ENCODE data around the gene MRPL55. TPM values are rescaled to one million over a fixed set of nuclear protein-coding genes. Genes with fewer than 3 reads are reported as not detected.
A peak's percentile ranks its signal among the peaks of the same experiment; 100 is the strongest.

The MRPL55 gene
- total RNA-seq, 1 experiment from 2014 or later: 57.1 TPM

DNA sequence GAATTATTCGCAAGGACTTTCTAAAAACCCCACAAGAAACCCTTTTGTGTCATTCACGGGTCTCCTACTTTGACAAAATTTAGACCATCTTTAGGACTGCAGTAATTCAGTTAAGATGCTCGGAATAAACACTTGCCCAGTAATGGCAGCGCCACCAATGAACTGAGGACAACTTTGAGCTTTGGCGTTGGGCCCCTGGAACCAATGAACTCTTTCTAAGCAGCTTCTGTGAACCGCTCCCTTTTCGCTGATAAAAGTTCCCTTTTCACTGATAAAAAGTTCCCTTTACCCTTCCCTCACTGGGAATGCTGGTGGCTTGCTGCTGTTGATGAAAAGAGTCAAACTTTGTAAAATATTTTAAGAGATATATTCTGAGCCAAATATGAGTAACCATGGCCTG is 1.5 kb upstream of the MRPL55 start:
- no peaks in the 10 kb centered on the region for H3K9me2 ChIP-seq (ENCODE audit: insufficient read depth)
- H3K4me3 ChIP-seq (replicated peaks in 1 of 2; ENCODE audit: low read depth in 1 of 2, low read length in 2 of 2): peak overlapping the region in 1 of 2 experiments; percentile 97; a peak in 1 of 4 replicates
- H4K20me1 ChIP-seq (ENCODE audit: insufficient read depth): no peaks in the 10 kb centered on the region
- peaks cover 0 to 14% of the 10 kb centered on the region in 2 experiments; a peak in 1 of 4 replicates for H3K36me3 ChIP-seq (ENCODE audit: control insufficient read depth in 1 of 2, insufficient read depth in 2 of 2, low read length in 2 of 2)
- no peaks in the 10 kb centered on the region for H3K9me3 ChIP-seq (ENCODE audit: control insufficient read depth in 1 of 2, insufficient read depth in 1 of 2, low read depth in 1 of 2, low read length in 2 of 2)
- peaks cover 25% of the 10 kb centered on the region for H3K79me2 ChIP-seq (ENCODE audit: insufficient read depth, low read length)
- H3K27me3 ChIP-seq (ENCODE audit: insufficient read depth, low read length): no peaks in the 10 kb centered on the region
- peak overlapping the region; percentile 99 for H3K4me2 ChIP-seq (ENCODE audit: low read length)
- H3K9ac ChIP-seq (ENCODE audit: low read length): peak overlapping the region; percentile 97; the same call in 1 of the 2 replicates
- ATAC-seq (no peak), DNase-seq (ENCODE audit: low read depth, low spot score) (no peak)
- CTCF ChIA-PET: interaction anchor here (1.7 kb wide), 1 partner anchor 21 kb away, joined by 6 read pairs; no protein-coding TSS in a partner anchor
- no peak for TF ChIP-seq EZH2 (IDR thresholded peaks at IDR 0.05)
- no peak for TF ChIP-seq ZBTB33 (IDR thresholded peaks at IDR 0.05; ENCODE audit: extremely low read depth, insufficient replicate concordance, low read length)
- TF ChIP-seq EGR1 (IDR thresholded peaks at IDR 0.05; ENCODE audit: low read depth): no peak
- TF ChIP-seq POLR2AphosphoS5 (IDR thresholded peaks at IDR 0.05; ENCODE audit: low read depth, low read length): no peak
- no peak for TF ChIP-seq CTCF (IDR thresholded peaks at IDR 0.05 in 2 of 3, conservative IDR thresholded peaks at IDR 0.05 in 1 of 3; ENCODE audit: borderline replicate concordance in 1 of 3, insufficient read depth in 1 of 3, low read depth in 2 of 3, low read length in 2 of 3)
- TF ChIP-seq, protein P1, sequence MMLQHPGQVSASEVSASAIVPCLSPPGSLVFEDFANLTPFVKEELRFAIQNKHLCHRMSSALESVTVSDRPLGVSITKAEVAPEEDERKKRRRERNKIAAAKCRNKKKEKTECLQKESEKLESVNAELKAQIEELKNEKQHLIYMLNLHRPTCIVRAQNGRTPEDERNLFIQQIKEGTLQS (IDR thresholded peaks at IDR 0.05): no peak
- TF ChIP-seq ZNF274 (IDR thresholded peaks at IDR 0.05; ENCODE audit: low read depth, low read length): no peak
- TF ChIP-seq JUND (IDR thresholded peaks at IDR 0.05): no peak
- TF ChIP-seq CBX3 (IDR thresholded peaks at IDR 0.05; ENCODE audit: low read depth): no peak
- TF ChIP-seq SP1 (IDR thresholded peaks at IDR 0.05; ENCODE audit: low read depth): no peak
- TF ChIP-seq REST (IDR thresholded peaks at IDR 0.05; ENCODE audit: low read depth): no peak
- no peak for TF ChIP-seq ZFX (IDR thresholded peaks at IDR 0.05)
- TF ChIP-seq ELF1 (IDR thresholded peaks at IDR 0.05; ENCODE audit: borderline replicate concordance, low read depth): no peak
- TF ChIP-seq, protein P2, sequence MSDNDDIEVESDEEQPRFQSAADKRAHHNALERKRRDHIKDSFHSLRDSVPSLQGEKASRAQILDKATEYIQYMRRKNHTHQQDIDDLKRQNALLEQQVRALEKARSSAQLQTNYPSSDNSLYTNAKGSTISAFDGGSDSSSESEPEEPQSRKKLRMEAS (IDR thresholded peaks at IDR 0.05): no peak
- intact Hi-C loops (cut with micrococcal nuclease): no loop called here
- H2AFZ ChIP-seq (ENCODE audit: low read depth, low read length, poor library complexity, severe bottlenecking): no peak overlapping the region
- RAD21 ChIA-PET (ENCODE audit: low non-redundant PET in 1 of 2, low total read pairs in 2 of 2, uncharacterized antibody in 2 of 2, unreplicated experiment in 2 of 2): no interaction called here
- BruUV-seq (replicated peaks): no TSS peak
- POLR2A ChIA-PET: no interaction called here
- H3K27ac ChIP-seq (ENCODE audit: low read depth, low read length): no peak overlapping the region
- H3K4me1 ChIP-seq (ENCODE audit: control insufficient read depth in 1 of 2, insufficient read depth in 2 of 2, low read length in 2 of 2): peaks cover 4 to 14% of the 10 kb centered on the region in 2 experiments; a peak in 3 of 4 replicates

Data from HCT116 (cell line).